Mucosa of rectum (tissue), 2 donors: ENCODE data around the gene LAMA2.

Experiments used
- H3K27ac ChIP-seq, 2 donors: one replicate each; pipeline ENCODE4 v1.7.0; 2013; ENCODE audit warnings: inconsistent platforms in 2 of 2, low read depth in 2 of 2, low read length in 2 of 2
- H3K27me3 ChIP-seq, 2 donors: one replicate each; pipeline ENCODE4 v1.7.0; 2013; ENCODE audit warnings: low read length in 2 of 2; ENCODE audit not compliant: control insufficient read depth in 2 of 2, insufficient read depth in 2 of 2
- H3K36me3 ChIP-seq, 2 donors: one replicate each; pipeline ENCODE4 v1.7.0; 2013; ENCODE audit warnings: low read length in 2 of 2; ENCODE audit not compliant: control insufficient read depth in 2 of 2, insufficient read depth in 2 of 2
- H3K4me1 ChIP-seq, 2 donors: one replicate each; pipeline ENCODE4 v1.7.0; 2013; ENCODE audit warnings: low read length in 2 of 2, mild to moderate bottlenecking in 1 of 2; ENCODE audit not compliant: control insufficient read depth in 2 of 2, insufficient read depth in 2 of 2
- H3K4me3 ChIP-seq, 2 donors: one replicate each; pipeline ENCODE4 v1.7.0; 2013; ENCODE audit warnings: low read length in 2 of 2
- H3K9ac ChIP-seq, 2 donors: one replicate each; pipeline ENCODE4 v1.7.0; 2013; ENCODE audit warnings: low read length in 2 of 2, low read depth in 1 of 2, mild to moderate bottlenecking in 1 of 2
- H3K9me3 ChIP-seq, 2 donors: one replicate each; pipeline ENCODE4 v1.7.0; 2013; ENCODE audit warnings: low read length in 2 of 2; ENCODE audit not compliant: control insufficient read depth in 2 of 2
- donor health status: healthy.
- donor health status: Normal muscosa, but diverticular disease.

LAMA2 gene

GRCh38 chr6:129447198-129447565, 564.2 kb downstream of the LAMA2 start:
- H3K27ac ChIP-seq = no peak overlapping the region
- no peaks in the 10 kb centered on the region for H3K27me3 ChIP-seq
- H3K9me3 ChIP-seq = no peaks in the 10 kb centered on the region
- H3K36me3 ChIP-seq = no peaks in the 10 kb centered on the region
- no peaks in the 10 kb centered on the region for H3K4me1 ChIP-seq
- no peak overlapping the region for H3K4me3 ChIP-seq
- H3K9ac ChIP-seq = no peak overlapping the region

- Histone ChIP-seq H3K36me3 (no peaks in the 10 kb centered on the region), H3K4me1 (no peaks in the 10 kb centered on the region), H3K4me3 (no peak overlapping the region), H3K27ac (no peak overlapping the region), H3K27me3 (no peaks in the 10 kb centered on the region), H3K9ac (no peak overlapping the region), H3K9me3 (no peaks in the 10 kb centered on the region)
These were observed 566.0 kb downstream of the LAMA2 start for GRCh38 chr6:129448965-129449364.

GRCh38 chr6:129451187-129451586, 568.2 kb downstream of the LAMA2 start:
- H3K9ac ChIP-seq = no peak overlapping the region
- no peaks in the 10 kb centered on the region for H3K4me1 ChIP-seq
- H3K4me3 ChIP-seq = no peak overlapping the region
- H3K27ac ChIP-seq = no peak overlapping the region
- H3K36me3 ChIP-seq = no peaks in the 10 kb centered on the region
- H3K27me3 ChIP-seq = no peaks in the 10 kb centered on the region
- H3K9me3 ChIP-seq = no peaks in the 10 kb centered on the region

- H3K4me1 ChIP-seq = no peaks in the 10 kb centered on the region
These were observed 570.1 kb downstream of the LAMA2 start for GRCh38 chr6:129453073-129453472.

GRCh38 chr6:129454488-129454887, 571.5 kb downstream of the LAMA2 start:
- Histone ChIP-seq H3K4me1 (no peaks in the 10 kb centered on the region), H3K27me3 (no peaks in the 10 kb centered on the region), H3K36me3 (no peaks in the 10 kb centered on the region), H3K27ac (no peak overlapping the region), H3K9ac (no peak overlapping the region), H3K4me3 (no peak overlapping the region), H3K9me3 (no peaks in the 10 kb centered on the region)

More at GRCh38 chr6:129453073-129453472, 570.1 kb downstream of the LAMA2 start:
- H3K9ac ChIP-seq = no peak overlapping the region
- H3K4me3 ChIP-seq = no peak overlapping the region
- H3K27ac ChIP-seq = no peak overlapping the region
- no peaks in the 10 kb centered on the region for H3K9me3 ChIP-seq
- H3K27me3 ChIP-seq = no peaks in the 10 kb centered on the region
- H3K36me3 ChIP-seq = no peaks in the 10 kb centered on the region

- Histone ChIP-seq H3K9ac (no peak overlapping the region), H3K4me1 (no peaks in the 10 kb centered on the region), H3K4me3 (no peak overlapping the region), H3K27me3 (no peaks in the 10 kb centered on the region), H3K27ac (no peak overlapping the region), H3K9me3 (no peaks in the 10 kb centered on the region), H3K36me3 (no peaks in the 10 kb centered on the region)
These were observed 572.3 kb downstream of the LAMA2 start for GRCh38 chr6:129455126-129455769.

- Histone ChIP-seq H3K9ac (no peak overlapping the region), H3K9me3 (no peaks in the 10 kb centered on the region), H3K27me3 (no peaks in the 10 kb centered on the region), H3K4me3 (no peak overlapping the region), H3K36me3 (no peaks in the 10 kb centered on the region), H3K27ac (no peak overlapping the region), H3K4me1 (no peaks in the 10 kb centered on the region)
These were observed 577.3 kb downstream of the LAMA2 start for GRCh38 chr6:129460221-129460620.

GRCh38 chr6:129469070-129469662, 586.2 kb downstream of the LAMA2 start:
- H3K9me3 ChIP-seq = no peaks in the 10 kb centered on the region
- H3K9ac ChIP-seq = no peak overlapping the region
- H3K4me3 ChIP-seq = no peak overlapping the region
- H3K27ac ChIP-seq = no peak overlapping the region
- no peaks in the 10 kb centered on the region for H3K36me3 ChIP-seq
- no peaks in the 10 kb centered on the region for H3K4me1 ChIP-seq
- no peaks in the 10 kb centered on the region for H3K27me3 ChIP-seq

- H3K4me3 ChIP-seq = no peak overlapping the region
- H3K9ac ChIP-seq = no peak overlapping the region
- H3K36me3 ChIP-seq = peaks cover 0 to 2% of the 10 kb centered on the region in 2 donors
- H3K27me3 ChIP-seq = peaks cover 0 to 4% of the 10 kb centered on the region in 2 donors
- no peaks in the 10 kb centered on the region for H3K4me1 ChIP-seq
- H3K9me3 ChIP-seq = no peaks in the 10 kb centered on the region
- H3K27ac ChIP-seq = no peak overlapping the region
These were observed 589.3 kb downstream of the LAMA2 start for GRCh38 chr6:129472239-129472638.

GRCh38 chr6:129473546-129473945, 590.6 kb downstream of the LAMA2 start:
- H3K27ac ChIP-seq = no peak overlapping the region
- H3K4me3 ChIP-seq = no peak overlapping the region
- H3K4me1 ChIP-seq = no peaks in the 10 kb centered on the region
- no peaks in the 10 kb centered on the region for H3K9me3 ChIP-seq
- no peak overlapping the region for H3K9ac ChIP-seq
- peaks cover 0 to 4% of the 10 kb centered on the region in 2 donors for H3K27me3 ChIP-seq
- peaks cover 0 to 2% of the 10 kb centered on the region in 2 donors for H3K36me3 ChIP-seq
